LNCaP clone FGC (cell line): ENCODE results near the gene DLGAP1.

Source experiments
- DNase-seq: peaks from one replicate; pipeline ENCODE4 v3.0.0-alpha.2; 2011; ENCODE audit warnings: low read depth
- H3K4me3 ChIP-seq: 2 replicates; pipeline ENCODE4 v1.5.1; 2011; ENCODE audit warnings: mild to moderate bottlenecking, low read depth, low read length, control low read depth
- TF ChIP-seq, protein P1 (sequence below): IDR thresholded peaks from 2 replicates; pipeline ENCODE4 v1.5.1; 2012; ENCODE audit warnings: mild to moderate bottlenecking; ENCODE audit not compliant: control insufficient read depth, insufficient read depth; ENCODE audit errors: extremely low read depth

The DLGAP1 gene

DNA sequence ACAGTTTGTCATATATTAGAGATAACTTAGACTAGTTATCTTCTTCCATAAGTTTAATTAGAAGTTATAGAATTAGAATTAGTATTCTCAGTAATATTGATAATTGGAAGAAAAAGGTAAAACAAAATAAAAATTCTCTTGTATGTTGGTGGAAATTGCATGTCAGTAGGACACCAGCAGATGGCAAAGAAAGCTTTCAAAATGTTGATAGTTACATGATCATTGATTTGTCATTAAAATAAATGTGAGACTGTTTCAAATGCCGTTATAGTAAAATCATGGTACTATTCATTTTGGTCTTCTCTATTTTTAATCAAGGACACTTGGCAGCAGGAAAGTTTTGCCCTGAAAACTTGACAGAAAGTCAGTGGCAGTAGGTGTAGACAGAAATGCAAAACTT, 734.9 kb downstream of the DLGAP1 start:
- DNase-seq, result no peak
- TF ChIP-seq, protein P1, sequence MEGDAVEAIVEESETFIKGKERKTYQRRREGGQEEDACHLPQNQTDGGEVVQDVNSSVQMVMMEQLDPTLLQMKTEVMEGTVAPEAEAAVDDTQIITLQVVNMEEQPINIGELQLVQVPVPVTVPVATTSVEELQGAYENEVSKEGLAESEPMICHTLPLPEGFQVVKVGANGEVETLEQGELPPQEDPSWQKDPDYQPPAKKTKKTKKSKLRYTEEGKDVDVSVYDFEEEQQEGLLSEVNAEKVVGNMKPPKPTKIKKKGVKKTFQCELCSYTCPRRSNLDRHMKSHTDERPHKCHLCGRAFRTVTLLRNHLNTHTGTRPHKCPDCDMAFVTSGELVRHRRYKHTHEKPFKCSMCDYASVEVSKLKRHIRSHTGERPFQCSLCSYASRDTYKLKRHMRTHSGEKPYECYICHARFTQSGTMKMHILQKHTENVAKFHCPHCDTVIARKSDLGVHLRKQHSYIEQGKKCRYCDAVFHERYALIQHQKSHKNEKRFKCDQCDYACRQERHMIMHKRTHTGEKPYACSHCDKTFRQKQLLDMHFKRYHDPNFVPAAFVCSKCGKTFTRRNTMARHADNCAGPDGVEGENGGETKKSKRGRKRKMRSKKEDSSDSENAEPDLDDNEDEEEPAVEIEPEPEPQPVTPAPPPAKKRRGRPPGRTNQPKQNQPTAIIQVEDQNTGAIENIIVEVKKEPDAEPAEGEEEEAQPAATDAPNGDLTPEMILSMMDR, result no peak
- no peak overlapping the region for H3K4me3 ChIP-seq

DNA sequence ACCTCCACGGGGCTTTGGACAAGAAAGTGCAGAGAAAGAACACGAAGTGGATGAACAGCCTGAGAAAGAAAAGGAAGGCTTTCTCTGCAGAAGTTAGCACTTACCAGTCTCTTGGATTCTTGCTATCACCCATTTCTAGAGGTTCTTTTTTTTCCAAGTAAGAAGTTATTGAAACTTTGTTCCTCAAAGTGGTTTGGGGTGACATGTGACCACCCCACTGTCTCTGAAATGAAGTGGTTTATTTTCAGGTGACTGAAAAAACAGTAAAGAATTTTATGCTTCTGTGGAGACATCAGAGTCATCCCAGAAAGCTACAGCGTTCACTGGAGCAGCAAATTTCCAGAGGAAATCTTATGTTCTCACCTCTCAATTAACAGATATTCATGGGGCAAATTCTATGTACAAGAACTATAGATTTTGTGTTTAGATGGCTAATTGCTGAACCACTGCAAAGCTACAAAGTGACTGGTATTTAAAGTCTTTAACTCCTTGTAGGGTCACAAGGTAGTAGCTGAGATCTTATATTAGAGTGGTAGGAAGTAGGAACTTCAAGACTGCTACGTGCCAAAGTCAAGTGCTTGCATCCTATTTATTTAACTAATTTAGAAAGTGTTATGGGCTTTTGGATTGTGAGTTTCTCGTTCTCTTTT, 737.6 kb downstream of the DLGAP1 start:
- TF ChIP-seq, protein P1, result no peak
- DNase-seq, result no peak
- H3K4me3 ChIP-seq, result no peak overlapping the region

DNA sequence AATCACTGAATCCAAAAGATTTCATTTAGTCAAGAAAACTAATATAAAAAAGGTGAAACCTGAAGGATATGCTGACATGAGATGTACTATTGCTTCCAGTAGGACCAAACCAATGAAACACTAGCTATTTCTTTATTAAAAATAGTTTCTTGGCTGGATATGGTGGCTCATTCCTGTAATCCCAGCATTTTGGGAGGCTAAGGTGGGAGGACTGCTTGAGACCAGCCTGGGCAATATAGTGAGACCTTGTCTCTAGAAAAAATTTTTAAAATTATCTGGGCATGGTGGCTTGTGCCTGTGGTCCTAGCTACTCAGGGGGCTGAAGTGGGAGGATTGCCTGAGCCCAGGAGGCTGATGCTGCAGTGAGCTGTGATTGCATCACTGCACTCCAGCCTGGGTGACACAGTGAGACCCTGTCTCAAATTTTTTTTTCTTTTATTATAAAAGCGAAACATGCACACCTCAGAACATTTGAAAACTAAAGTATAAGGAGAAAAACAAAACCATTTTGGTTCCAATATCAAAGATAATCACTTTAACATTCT, 738.9 kb downstream of the DLGAP1 start:
- H3K4me3 ChIP-seq, result no peak overlapping the region
- TF ChIP-seq, protein P1, result no peak
- DNase-seq, result no peak

DNA sequence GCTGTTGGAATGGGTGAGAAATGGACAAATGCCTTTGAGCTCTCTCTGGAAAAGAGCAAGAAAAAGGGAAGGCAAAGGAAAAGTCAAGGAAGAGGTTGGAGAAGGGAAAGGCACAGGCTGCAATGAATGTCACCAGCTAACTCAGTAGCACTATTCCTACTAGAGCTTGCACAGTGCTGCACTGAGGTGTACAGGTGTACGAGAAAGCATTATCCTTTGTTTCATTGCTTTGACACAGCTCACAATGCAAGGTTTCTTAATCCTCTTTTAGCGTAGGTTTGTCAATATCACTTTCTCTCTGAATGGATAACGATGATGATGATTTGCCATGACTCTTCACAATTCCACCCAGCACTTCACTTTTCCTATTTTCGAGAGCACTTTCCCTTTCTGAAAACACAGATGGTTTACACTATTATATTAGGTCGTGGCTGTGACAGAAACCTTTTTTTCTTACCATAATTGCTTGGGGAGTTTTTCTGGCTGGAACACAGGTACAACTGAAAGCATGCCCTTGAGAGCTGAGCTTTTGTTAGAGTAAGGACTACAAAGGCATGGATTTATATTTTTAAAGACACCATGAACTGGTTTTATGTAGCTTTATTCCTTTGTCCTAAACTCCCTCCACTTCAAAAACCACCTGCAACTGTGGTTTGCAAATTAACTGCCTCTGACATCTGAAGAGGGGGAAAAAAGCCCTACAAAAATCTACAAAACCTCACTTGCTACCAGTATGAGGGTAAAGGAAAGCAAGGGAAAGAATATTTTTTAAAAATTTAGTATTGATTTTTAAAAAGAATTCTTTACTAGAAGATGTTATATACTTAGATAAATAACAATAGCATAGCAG, 739.7 kb downstream of the DLGAP1 start:
- TF ChIP-seq, protein P1, result no peak
- H3K4me3 ChIP-seq, result no peak overlapping the region
- DNase-seq, result no peak

DNA sequence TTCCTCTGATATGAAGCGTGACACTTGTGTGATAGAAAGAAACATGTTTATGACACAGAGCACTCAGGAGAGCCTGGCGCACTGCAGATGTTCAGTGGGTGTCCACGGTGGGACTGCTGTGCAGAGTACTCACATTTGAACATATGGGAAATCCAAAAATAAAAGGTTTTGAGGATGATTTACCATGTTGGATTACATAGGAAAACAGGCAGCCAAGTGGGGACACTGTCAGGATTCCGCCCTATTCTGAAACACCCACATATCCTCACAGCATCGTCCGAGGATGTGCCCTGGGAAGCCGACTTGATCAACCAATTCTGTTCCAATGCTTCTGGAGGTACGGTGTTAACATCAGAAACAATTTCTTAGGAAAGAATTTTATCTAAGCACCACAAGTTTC, 741.4 kb downstream of the DLGAP1 start:
- no peak for DNase-seq
- no peak overlapping the region for H3K4me3 ChIP-seq
- TF ChIP-seq, protein P1, result no peak

DNA sequence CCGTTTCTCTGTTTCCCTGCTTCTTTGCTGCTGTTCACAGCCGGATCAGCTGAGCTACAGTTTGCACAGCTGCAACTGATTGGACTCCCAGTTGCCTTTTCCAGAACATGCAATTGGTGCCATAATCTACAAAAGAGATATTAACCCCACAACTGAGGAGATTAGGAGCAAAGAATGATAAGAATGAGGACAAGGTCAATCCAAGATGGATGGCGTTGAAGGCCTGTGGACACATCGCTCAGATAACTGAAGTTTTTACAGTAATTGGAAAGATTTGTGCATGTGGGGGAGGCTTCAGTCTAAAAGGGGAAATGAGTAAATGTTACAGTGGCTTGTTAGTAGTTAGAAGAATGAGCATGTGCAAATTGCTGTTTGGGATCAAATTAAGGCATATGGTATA, 741.9 kb downstream of the DLGAP1 start:
- no peak for DNase-seq
- no peak overlapping the region for H3K4me3 ChIP-seq
- TF ChIP-seq, protein P1, result no peak
